GM04504 (cell line): ENCODE measurements around the gene SLC47A1.
"Not testable (repeated sequence)": the region's sequence is repeated elsewhere in the genome, so short reads cannot be mapped to it uniquely, and the experiment has no call there.

Experiments
- DNase-seq: peaks from one replicate; pipeline ENCODE4 v3.0.0-alpha.2; 2012; ENCODE audit warnings: low read depth

Gene SLC47A1

GRCh38 chr17:19523690-19524089, 10.0 kb upstream of the SLC47A1 start:
- DNase-seq: no peak

- not testable (repeated sequence) for DNase-seq
Observed at GRCh38 chr17:19526950-19527349, 6.7 kb upstream of the SLC47A1 start.

DNA sequence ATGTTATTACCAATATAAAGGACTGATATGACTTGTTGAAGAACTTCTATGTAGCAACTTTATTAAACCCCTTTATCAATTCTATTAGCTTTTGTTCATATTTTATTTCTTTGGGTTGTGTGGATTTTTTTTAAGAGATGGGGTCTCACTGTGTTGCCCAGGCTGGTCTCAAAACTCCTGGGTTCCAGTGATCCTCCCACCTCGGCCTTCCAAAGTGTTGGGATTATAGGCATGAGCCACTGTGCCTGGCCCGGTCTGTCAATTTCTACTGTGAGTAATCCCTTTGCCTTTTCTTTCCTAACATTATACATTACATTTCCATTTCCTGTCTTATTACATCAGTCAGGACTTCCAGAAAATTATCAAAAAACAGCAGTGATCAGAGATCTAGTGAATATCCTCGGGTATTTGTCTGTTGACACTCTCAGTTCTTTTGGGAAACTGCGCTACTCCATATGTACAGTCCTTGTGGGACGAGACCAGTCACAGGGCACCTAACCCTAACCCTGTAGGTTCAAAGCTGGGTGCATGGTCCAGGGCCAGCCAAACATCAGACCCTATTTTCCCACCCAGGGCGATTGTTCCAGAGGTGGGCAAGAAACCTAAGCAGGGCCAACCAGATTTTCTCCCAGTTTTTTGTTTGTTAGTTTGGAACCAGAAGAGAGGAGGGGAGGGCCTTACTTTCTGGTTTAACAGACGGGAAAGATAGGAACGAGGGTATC, 1.7 kb upstream of the SLC47A1 start:
- DNase-seq: no peak

DNA sequence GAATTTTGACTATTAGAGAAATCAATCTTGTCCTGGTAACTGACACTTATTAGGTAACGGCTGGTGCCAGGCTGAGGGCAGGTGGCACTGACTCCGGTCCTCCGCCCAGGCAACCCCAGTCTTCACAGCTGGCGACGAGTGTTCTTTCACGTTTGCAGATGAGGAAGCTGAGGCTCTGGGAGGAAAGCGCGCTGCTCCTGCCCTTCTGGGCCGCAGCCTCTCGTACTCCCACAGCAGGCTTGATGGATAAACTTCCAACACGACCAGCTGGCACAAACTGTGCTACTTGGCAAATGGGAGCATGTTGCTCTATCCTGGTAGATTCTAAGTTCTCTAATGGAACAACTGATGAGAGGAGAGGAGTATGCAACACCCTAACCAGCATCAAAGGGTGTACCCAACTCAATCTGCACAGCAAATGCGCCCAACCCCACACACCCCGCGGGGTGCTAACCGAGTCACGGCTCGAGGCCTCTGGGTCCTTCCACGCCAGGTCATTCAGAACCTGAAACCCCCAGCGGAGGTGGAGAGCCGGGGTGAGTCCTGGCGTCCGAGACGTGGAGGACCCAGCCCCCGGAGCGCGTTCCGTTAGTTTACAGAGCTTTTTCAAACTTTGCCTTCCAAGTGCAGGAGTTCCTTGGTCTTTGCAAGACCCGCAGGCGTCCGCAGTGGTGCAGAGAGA, 477 bp upstream of the SLC47A1 start:
- DNase-seq: no peak

GRCh38 chr17:19534562-19535149, 1.0 kb downstream of the SLC47A1 start:
- no peak for DNase-seq

DNA sequence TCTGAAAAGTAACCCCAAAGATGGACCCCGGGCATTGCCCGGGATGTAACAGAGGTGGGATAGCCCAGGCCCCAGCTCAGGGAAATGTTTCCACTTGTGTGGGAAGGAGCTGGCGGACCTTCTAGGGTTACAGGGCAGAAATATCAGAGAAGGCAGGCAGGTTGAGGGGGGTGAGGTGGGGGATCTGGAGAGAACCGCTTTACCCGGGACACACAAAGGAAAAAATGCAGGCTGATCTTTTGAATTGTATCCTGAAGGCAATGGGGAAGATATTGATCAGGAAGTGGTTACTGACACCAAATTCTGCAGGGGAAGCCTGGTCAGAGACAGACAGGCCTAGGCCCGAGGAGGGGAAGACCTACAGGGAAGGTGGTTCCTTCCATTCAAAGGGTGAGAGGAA, 3.5 kb downstream of the SLC47A1 start:
- DNase-seq: no peak

GRCh38 chr17:19538095-19539039, 4.7 kb downstream of the SLC47A1 start:
- no peak for DNase-seq

GRCh38 chr17:19539040-19539399, 5.4 kb downstream of the SLC47A1 start:
- no peak for DNase-seq

GRCh38 chr17:19539841-19540311, 6.2 kb downstream of the SLC47A1 start:
- DNase-seq: no peak

GRCh38 chr17:19540706-19541370, 7.2 kb downstream of the SLC47A1 start:
- DNase-seq: no peak

DNA sequence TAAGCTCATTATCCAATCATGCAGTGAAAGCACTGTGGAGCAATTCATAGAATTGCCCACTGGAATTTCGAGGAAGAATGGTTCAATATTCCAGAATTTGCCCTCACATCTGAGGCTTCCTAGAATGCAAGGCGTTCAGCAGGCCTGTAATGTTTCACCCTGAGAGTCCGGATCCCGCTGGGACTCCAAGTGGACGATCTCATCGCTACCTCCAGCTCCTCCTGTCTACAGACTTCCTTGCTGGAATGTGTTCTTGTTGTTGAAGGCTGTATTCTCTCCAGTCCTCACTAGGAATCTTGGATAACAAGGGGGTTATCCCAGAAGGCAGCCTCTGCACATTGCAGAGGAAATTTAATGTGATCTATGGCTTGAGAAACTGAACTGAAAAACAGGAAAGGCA, 7.8 kb downstream of the SLC47A1 start:
- DNase-seq: no peak

DNA sequence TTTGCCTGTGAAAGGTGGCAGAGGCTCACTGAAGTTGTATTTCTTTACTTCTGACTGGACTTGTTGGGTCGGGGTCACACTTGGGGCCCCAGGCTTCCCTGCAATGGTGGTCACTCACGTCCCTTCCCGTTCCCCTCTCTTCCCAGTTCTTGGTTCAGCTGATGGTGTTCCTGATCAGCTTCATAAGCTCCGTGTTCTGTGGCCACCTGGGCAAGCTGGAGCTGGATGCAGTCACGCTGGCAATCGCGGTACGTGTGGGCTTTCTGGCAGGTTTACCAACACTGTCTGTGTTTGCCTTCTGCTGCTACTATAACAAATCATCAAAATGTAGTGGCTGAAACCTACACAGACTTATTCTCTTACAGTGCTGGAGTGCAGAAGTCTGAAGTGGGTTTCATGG, 8.6 kb downstream of the SLC47A1 start:
- no peak for DNase-seq

DNA sequence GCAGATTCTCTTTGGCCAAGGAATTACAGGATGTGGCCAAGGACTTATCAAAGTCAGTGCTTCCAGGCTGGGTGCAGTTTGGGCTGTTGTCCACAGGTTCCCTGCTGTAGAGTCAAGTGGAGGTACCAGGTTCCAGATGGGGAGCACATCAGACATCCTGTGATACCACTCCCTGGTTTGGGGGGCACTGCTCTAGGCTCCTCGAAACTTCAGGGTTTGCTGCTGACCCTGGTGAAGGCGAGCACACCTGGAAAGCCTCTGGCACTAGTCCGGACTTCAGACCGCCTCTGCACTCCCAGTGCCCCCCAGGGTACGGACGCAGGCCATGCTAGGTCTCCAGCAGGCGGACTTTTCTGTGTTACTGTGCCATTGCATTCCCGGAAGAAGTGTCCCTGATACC, 10.7 kb downstream of the SLC47A1 start:
- DNase-seq: no peak

- no peak for DNase-seq
Observed at GRCh38 chr17:19546289-19547065, 12.8 kb downstream of the SLC47A1 start.

DNA sequence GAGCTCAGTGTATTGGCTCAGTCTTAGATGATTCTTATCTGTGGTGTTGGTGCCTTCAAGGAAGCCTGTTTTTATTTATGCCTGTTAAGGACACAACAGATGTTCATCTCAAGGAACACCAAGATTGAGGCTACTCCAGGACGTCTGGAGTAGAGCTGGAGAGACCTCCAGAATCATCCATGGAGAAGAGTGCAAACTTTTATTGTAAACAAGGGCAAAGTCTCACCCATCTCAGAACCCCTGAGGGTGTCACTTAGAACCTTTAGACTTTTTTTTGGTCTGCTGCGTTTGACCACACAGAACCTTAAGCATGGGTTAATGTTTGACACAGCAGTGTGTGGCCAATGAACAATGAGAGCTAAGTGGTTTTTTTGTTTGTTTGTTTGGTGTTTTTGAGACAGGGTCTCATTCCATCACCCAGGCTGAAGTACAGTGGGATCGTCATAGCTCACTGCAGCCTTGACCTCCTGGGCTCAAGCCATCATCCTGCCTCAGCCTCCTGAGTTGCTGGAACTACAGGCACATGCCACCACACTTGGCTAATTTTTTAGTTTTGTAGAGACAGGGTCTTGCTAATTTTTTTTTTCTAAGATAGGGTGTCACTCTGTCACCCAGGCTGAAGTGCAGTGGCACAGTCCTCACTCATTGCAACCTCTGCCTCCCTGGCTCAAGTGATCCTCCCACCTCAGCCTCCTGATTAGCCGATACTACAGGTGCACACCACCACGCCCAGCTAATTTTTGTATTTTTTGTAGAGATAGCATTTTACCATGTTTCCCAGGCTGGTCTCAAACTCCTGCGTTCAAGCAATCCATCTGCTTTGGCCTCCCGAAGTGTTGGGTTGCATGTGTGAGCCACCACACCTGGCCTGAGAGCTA, 16.3 kb downstream of the SLC47A1 start:
- no peak for DNase-seq

- DNase-seq: no peak
Observed at GRCh38 chr17:19551165-19551564, 17.5 kb downstream of the SLC47A1 start.

- no peak for DNase-seq
Observed at GRCh38 chr17:19551591-19552148, 18.0 kb downstream of the SLC47A1 start.

- no peak for DNase-seq
Observed at GRCh38 chr17:19553036-19553435, 19.4 kb downstream of the SLC47A1 start.

- no peak for DNase-seq
Observed at GRCh38 chr17:19554393-19554792, 20.7 kb downstream of the SLC47A1 start.

DNA sequence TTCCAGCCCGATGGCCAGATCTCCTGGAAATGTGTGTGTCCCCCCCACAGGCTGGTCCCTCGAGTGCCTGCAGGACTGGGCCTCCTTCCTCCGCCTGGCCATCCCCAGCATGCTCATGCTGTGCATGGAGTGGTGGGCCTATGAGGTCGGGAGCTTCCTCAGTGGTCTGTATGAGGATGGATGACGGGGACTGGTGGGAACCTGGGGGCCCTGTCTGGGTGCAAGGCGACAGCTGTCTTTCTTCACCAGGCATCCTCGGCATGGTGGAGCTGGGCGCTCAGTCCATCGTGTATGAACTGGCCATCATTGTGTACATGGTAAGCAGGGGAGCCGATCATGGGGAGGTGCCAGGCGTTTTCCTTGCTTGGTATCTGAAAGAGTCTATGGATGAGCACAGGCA, 22.1 kb downstream of the SLC47A1 start:
- no peak for DNase-seq
